ENCODE results near the gene ACTG1.

DNA sequence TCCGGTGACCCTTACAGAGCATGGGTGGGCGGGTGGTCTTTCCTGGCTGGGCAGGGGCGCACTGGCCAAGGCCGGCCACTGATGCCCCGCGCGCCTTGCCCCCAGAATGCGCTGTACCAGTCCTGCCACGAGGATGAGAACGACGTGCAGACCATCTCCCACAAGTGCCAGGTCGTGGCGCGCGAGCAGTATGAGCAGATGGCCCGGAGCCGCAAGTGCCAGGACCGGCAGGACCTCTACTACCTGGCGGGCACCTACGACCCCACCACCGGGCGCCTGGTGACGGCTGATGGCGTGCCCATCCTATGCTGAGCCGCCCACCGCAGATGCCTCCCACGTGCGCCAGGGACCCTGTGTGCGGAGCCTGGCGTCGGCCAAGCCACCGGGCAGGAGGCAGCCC, 49.1 kb downstream of the ACTG1 start:
- TF ChIP-seq, protein P1, sequence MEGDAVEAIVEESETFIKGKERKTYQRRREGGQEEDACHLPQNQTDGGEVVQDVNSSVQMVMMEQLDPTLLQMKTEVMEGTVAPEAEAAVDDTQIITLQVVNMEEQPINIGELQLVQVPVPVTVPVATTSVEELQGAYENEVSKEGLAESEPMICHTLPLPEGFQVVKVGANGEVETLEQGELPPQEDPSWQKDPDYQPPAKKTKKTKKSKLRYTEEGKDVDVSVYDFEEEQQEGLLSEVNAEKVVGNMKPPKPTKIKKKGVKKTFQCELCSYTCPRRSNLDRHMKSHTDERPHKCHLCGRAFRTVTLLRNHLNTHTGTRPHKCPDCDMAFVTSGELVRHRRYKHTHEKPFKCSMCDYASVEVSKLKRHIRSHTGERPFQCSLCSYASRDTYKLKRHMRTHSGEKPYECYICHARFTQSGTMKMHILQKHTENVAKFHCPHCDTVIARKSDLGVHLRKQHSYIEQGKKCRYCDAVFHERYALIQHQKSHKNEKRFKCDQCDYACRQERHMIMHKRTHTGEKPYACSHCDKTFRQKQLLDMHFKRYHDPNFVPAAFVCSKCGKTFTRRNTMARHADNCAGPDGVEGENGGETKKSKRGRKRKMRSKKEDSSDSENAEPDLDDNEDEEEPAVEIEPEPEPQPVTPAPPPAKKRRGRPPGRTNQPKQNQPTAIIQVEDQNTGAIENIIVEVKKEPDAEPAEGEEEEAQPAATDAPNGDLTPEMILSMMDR (conservative IDR thresholded peaks at IDR 0.05; ENCODE audit: low read length) = no peak
- TF ChIP-seq EZH2phosphoT487 (IDR thresholded peaks at IDR 0.05; ENCODE audit: borderline replicate concordance, low read depth, low read length) = no peak
